GM18861 (cell line): ENCODE results near the gene KAZN.

Source experiments
- ATAC-seq: cut with Tn5 transposase; IDR thresholded peaks from one replicate; pipeline ENCODE4 v1.9.1; 2021; ENCODE audit not compliant: unreplicated experiment

The KAZN gene

DNA sequence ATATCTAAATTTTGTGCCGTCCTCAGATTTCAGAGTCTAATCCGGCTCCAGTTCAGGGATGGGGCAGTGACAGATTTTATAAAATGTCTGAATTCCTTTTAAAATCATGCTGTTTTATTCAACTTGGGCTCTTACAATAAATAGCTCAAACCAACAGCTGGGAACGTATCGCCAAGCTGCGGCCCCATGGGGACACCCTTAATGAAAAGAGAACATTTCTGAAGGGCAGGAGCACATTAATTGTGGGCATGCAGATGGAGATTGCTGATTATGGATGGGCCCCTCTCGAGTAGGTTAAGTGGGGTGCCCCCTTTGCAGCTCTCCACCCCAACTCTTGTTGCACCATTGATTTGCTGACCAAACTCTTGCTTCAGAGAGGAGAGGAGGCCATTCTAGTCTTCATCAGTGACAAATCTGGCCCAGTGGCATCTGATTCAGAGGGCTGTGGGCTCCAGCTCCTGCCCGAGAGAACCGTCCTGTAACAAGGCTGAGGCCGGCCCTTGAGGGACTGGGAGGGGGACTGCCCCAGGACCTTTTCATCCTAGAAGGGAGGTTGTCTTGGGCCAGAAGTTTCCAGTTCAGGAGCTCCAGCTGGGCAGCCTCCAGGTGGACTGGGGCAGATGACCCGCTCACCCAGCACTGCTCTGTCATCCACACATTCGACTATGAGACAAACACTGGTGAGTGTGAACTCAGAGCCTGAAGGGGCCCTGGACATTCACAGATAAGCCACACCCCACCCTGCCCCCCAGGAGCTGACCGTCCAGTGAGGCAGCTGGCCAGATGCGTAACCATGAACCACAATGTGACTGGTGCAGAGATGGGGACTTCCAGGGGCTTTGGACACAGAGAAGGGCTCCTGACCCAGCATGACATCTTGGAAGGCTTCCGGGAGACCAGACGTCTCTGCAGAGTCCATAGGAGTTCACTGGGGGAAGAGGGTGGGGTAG is 500.0 kb downstream of the KAZN start:
- no peak for ATAC-seq

DNA sequence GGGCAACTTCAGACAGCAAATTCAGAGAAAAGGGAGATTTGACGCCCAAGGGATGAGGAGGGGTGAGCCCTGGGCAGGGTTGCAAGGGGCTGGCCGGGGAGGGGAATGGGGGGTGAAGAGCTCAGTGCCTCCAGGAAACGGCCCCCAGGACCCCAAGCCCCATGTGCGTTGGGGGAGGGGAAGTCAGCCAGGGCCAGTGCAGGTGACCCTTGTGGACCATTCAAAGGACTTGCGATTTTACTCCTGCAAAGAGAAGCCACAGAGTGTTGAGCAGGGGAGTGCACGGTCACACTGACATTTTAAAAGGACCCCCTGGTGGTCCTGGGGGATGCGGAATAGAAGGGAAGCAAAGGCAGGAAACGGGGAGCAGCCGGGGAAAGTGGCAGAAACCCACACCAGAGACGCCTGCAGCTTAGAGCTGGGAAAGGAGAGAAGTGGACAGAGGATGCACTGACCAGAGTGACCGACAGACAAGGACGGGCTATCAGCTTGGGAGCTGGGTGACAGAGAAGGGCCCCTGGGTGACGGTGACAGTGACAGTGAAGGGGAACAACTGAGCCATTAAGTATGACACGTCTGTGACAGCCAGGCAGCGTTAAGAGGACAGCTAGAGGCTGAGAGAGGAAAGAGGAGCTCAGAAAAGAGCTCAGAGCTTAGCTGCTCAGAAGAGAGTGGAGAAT is 501.1 kb downstream of the KAZN start:
- ATAC-seq = no peak

DNA sequence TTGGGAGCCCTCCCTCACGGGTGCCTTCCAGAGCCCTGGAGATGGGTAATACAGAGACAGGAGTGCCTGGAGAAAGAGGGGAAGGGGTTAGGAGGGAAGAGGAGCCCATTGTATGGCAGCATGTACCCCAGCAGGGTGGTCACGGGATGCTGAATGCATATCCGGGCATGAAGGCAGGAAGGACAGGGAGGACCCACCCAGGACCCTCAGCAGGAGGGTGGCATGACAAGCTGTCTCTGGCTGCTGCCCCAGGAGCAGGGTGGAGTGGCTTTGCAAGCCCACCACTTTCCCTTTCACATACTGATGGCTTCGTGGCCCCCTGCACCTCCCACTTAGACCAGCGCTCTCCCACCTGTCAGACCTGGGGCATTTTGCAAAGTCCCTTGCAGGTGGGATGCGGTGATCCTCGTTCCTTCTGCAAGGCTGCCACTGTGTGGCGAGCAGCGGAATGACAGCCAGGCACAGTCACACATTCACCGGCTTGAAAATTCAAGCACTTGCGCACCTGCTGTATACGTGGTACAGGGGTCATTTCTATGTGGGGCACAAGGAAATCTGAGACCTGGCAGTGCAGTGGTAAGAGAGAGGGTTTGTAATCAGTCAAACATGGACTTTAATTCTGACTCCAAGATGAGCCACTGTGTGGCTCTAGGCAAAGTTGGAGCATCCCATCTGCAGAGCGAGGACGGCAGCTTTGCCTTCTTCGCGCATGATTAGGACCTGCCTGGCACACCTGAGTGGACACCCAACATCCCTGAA is 501.8 kb downstream of the KAZN start:
- no peak for ATAC-seq

DNA sequence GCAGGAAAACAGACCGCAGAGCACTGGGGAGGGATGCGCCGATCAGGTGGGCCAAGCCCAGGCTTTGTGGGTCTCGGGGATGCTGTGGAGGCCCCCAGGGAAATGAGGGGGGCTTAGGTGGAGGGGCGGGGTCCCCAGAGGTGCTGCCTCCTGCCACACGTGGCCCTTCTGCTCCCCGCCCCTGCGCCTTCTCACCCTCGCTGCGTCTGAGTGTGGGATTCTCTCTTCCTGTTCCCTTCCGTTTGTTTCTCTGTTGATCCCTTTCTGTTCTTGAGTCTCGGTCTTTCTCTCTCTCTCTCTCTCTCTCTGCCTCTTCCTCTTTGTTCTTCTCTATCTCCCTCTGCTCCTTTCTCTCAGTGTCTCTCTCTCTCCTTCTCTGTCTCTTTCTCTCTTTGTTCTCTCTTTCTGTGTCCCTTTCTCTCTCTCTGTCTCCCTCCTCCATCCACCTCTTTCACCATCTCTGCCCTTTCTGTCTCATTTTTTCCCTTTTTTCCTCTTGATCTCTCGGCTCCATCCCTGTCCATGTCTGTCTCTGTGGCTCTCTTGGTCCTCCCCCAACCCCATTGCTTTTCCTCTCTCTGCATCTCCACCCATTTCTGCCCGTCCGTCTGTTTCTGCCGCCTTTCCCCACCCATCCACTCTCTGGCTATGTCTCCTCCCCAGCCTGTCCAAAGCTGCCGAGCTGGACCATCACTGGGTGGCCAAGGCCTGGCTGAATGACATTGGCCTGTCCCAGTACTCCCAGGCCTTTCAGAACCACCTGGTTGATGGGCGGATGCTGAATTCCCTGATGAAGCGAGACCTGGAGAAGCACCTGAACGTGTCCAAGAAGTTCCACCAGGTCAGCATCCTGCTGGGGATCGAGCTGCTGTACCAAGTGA is 502.6 kb downstream of the KAZN start:
- ATAC-seq = no peak

DNA sequence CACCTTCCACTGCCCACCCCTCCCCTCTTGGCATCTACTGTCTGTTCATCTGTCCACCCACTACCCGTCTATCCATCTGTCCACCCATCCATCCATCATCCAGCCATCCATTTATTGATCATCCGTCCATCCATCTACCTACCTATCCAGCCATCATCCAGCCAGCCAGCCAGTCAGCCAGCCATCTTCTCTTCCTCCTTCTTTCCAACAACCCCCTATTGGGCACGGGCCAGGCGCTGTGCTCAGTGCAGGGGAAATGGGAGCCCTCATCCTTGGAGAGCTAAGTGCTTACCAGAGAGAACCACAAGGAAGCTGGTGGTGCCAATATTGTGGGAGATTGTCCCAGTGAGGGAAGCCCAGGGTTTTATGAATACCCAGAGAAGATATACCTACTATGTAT is 503.3 kb downstream of the KAZN start:
- no peak for ATAC-seq

DNA sequence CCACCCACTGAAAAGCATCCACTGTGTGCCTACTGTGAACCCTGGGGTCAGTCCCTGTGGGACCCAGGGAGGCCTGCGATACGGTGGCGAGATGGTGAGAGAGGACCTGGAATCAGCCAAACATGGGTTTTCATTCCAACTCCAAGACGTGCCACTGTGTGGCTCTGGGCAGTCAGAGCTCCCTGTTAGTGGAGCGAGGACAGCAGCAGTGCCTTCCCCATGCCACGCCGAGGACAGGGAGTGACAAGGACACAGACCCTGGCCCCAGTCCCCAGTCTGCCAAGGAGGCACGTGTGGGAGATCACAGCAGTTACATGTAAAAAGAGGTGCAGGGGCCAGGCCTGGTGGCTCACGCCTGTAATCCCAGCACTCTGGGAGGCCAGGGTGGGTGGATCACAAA is 504.2 kb downstream of the KAZN start:
- no peak for ATAC-seq

DNA sequence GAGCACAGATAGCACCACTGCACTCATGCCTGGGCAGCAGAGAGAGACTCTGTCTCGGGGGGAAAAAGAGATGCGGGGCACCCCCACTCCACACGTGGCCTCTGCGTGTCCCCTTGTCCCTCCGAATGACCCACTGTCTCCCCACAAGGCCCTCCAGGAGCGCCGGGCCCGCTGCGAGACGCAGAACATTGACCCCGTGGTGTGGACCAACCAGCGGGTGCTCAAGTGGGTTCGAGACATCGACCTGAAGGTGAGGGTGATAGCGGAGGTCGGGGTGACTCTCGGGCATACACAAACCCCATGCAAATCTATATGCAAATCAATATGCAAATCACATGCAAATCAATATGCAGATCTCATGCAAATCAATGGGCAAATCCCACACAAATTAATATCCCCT is 504.7 kb downstream of the KAZN start:
- ATAC-seq = no peak

DNA sequence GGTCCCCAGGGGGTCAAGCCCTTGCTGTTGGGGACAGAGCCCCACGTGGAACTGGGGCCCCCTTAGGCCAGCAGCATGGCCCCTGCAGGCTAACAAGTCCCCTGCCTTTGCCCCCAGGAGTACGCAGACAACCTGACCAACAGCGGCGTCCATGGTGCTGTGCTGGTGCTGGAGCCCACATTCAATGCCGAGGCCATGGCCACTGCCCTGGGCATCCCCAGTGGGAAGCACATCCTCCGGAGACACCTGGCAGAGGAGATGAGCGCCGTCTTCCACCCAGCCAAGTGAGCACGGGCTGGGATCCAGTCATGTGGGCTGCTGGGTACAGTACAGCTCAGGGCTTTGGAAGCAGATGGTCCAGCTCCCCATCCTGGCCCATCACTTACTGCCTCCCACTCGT is 505.4 kb downstream of the KAZN start:
- ATAC-seq = no peak

DNA sequence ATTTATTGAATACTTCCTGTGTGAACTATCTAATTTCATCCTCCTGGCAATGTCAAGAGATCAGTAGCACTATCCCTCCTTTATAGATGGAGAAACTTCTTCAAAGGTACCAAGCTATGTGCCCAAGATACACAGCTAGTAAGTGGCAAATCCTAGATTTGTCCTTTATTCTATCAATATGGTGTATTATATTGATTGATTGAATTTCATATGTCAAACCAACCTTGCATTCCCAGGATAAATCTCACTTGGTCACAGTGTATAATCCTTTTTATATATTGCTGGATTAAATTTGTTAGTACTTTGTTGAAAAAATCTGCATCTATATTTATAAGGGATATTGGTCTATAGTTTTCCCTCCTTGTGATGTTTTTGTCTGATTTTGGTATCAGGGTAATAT is 506.3 kb downstream of the KAZN start:
- no peak for ATAC-seq

DNA sequence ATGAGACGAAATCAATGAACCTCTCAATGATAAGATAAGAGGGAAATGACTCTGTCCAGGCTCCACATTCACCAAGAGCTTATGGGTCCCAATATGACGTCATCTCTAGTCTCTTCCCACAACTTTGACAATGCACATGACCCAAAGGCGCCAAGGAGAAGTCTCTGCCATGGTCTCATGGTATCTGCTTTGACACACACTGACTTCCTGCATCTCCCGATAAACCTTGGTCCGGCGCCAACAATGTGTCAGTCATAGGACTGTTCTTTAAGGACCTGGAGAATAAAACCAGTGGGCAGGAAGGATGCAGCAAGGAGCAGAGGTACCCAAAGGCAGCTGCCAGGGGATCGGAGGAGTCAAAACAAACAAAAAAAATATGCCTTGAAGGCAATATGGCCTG is 508.1 kb downstream of the KAZN start:
- no peak for ATAC-seq

DNA sequence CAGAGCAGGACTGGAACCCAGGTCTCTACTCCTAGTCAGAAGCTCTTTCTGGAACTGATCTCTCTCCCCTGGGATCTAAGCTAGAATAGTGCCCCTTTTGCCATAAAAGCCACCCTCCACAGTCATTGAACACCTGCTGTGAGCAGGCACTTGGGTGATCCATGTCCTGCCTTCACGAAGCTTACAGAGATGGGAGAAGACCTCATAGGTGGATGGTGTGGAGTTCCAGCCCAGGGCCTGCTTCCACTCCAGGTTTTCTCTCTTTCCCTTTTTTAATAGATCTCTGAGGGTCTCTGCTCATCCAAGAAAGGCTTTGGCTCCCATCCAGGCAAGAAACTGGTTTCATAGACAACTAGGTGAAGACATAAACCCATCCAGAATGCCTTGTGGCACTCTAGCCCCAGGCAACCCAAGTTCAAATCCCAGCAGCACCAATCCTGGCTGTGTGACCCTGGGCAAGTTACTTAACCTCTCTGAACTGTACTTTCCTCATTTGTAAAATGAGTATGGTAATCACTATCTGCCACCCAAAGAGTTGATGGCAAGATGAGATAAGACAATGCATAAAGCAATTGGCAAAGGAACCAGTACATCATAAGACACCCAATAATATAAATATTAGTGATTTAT is 508.7 kb downstream of the KAZN start:
- ATAC-seq = no peak

DNA sequence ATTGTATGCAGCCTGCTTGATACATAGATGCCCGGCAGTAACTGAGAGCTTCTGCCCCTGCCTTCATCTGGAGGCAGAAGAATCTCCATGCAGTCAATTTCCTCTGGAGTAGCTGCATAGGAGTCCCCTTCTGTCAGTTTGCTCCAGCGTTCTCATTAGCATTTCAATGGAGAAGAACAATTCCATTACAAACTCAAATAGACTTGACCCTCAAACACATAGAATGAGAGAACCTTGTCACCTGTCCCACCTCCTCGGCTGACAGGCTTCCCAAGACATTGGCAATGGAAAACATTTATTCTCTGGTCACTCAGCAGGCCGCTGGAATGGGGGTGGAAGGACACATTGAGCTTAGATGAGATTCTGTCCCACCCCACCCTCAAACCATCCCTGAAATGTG is 509.4 kb downstream of the KAZN start:
- ATAC-seq = no peak

DNA sequence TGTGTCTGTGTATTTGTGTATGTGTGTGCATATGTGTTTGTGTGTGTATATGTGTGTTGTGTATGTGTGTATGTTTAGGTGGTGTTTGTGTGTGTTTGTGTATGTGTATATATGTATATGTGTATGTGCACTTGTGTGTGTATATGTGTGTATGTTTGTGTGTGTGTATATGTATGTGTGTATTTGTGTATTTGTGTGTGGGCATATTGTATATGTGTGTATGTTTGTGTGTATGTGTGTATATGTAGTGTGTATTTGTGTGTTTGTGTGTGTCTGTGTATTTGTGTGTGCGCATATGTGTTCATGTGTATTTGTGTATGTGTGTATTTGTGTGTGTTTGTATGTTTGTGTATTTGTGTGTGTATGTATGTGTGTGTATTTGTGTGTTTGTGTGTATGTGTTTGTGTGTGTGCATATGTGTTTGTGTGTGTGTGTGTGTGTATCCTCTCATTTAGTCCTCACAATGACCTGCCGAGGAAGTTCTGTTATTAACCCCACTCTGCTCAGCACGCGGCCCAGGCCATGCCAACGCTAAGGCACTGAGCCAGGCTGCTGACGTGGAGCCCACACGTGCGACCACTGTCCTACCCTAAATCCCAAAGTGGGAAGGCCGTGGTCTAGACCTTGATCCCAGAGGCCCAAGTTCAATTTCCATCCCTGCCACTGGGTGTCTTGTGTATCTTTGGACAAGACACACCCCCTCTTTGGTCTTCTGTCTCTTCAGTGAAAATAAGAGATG is 511.8 kb downstream of the KAZN start:
- ATAC-seq = no peak

DNA sequence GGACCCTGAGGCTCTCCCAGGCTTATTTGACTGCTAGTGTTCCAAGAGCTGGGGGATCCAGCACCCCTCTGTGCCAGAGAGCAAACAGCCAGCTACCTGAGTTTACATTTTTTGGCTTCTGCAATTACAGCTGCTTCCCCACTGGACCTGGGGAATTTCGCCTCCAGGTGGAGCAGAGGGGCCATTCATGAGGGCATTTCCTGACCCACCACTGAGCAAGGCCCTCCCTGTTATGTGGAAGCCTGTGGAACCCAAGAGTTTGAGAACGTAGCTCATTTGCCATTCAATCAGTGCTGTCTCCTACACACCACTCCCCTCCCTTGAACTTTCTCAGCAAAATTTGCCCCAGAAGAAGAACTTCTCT is 512.4 kb downstream of the KAZN start:
- no peak for ATAC-seq

DNA sequence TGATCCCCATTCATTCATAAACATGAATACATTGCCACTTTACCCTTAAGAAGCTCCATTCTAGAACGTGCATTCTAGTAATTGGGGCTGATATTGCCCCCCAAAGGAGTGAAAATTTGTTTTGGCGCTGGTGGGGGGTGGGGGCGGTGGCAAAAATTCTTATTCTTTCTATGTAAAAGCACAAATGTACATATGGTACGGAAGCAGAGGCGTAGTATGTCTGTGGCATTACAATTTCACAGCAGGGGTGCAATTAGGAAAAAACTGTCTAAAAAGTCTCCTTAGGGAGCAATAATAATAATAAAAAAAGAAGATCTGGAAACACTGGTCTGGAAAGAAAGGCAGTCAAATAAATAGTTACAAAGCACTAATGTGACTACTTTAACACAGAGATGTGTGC is 514.7 kb downstream of the KAZN start:
- ATAC-seq = no peak

DNA sequence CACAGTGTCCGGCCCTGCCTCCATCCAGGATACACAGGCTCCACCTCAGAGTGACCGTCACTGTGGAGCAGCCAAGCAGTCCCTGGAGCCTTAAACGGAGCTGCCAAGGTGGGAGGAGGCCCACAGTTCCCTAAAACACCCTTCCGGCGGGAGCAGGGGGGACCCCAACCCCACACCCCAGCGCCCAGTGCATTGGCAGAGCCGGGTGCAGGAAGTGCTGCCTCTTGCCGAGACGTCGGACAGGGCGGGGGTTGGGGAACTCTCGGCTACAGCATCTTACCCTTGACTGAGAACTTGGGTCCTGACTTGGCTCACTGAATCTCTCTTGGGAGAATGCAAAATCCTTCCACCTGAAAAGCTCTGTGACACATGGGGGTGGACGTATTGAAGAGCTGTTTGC is 516.4 kb downstream of the KAZN start:
- no peak for ATAC-seq

DNA sequence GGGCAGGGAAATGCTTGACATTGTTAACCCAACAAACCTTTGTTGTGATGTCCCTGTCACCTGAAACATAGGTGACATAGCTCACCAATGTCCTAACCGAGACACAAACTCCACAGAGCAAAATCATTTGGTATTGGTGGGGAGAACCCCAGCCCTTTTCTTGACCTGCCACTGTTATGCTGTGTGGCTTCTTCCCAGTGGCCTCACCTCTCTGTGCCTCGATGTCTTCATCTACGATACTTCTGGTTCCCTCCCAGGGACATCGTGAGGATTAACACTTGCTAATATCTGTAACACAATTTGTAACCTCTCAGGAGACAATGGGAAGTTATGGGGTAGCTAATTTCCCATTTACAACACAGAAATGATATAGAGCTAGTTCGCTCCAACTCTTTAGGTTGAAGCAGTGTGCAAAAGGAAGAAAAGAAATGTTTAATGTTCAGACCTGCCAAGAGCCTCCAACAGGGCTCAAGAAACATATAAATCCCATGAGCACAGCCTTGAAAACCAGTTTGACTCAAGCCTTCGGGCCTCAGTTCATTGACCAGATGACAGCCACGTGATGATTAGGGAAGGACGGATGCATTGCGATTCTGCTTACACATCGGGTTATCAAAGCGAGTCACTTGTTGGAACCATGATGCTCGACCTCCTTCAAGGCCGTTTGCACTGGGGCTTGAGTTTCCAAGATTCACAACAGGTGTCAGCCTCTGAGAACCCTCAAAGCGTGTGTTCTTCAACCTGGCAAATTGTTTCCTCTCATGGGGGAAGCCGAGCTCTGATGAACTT is 517.3 kb downstream of the KAZN start:
- no peak for ATAC-seq

DNA sequence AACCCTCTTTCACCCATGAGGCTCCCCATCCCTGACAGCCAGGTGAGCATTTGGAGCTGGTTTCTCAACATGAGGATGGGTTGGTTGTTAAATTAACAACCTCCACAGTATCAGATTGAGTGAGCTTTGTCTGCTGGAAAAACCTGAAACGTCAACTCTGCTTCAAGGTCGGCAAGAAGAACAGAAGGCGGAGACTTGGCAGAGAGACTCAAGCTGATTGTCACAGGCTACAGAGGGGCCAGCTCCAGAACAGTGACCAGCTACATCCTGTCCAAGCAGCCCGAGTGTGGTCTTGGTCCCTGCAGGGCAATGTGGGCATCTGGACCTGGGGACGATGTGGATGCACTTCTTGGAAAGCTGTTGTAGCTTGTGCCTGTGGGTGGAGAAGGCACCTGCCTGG is 518.5 kb downstream of the KAZN start:
- no peak for ATAC-seq
